ENCODE measurements around the gene SETBP1.

SETBP1 gene

DNA sequence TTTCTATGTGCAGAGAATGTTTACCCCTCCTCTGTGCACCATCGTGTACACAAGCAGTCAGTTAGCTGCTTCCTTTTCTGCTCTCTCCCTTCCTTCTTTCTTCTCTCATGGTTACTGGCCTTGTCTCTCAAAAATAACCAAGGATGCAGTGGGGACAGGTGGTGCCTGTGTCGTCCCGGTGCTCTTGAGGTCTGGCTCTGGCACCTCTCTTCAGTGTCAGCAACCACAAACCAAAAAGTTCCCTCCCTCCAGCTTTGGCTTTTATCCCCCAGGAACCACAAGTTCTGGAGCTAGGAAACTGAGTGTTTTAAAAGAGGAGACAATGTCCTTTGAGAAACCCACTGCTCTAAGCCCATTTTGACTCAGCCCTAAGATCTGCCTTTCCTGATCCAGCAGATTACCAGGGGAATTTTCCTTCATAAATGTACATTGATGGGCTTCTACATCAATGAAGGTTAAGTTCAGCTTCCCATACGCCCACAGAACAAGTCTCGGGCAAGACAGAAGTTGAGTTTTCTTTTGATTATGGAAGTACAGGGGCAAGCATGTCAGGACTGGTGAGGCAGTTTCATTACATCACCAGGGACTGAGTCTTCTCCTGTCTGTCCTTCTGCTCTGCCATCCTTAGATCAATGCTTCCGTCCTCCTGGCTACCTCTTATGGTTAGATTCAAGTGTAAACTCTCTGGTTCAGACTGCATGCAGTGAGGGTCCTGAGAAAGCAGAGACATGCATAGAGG lies 232.2 kb downstream of the SETBP1 start:
- H2AK5ac ChIP-seq (ENCODE audit: low read length, severe bottlenecking) = no peak overlapping the region
- no peak overlapping the region for H3K4me2 ChIP-seq (ENCODE audit: low read length, poor library complexity, severe bottlenecking)
- H3K14ac ChIP-seq (ENCODE audit: low read length in 2 of 2) = no peak overlapping the region

GRCh38 chr18:44914028-44914427 lies 233.3 kb downstream of the SETBP1 start:
- H2BK5ac ChIP-seq (ENCODE audit: low read depth, low read length, poor library complexity, severe bottlenecking) = no peak overlapping the region
- no peaks in the 10 kb centered on the region for H3K9me3 ChIP-seq (ENCODE audit: control insufficient read depth, low read length)
- H3K4me3 ChIP-seq (ENCODE audit: insufficient read depth in 1 of 2, low read depth in 1 of 2, low read length in 2 of 2) = no peak overlapping the region
- peaks cover 10% of the 10 kb centered on the region for H3K4me1 ChIP-seq (ENCODE audit: control insufficient read depth, insufficient read depth, low read depth, low read length)
- H3K27ac ChIP-seq (ENCODE audit: low read length, poor library complexity, severe bottlenecking) = no peak overlapping the region
- H2BK120ac ChIP-seq (ENCODE audit: low read depth, low read length) = no peak overlapping the region
- H2AFZ ChIP-seq (ENCODE audit: low read depth, low read length) = no peak overlapping the region
- WGBS = 93% methylated on average over 5 of the region's 5 CpGs
- no peak overlapping the region for H4K91ac ChIP-seq (ENCODE audit: low read length)
- DNase-seq = no peak
- H3K4me2 ChIP-seq (ENCODE audit: low read length, poor library complexity, severe bottlenecking) = no peak overlapping the region
- H3K36me3 ChIP-seq (ENCODE audit: control insufficient read depth in 1 of 2, insufficient read depth in 2 of 2, low read depth in 1 of 2, low read length in 2 of 2) = no peaks in the 10 kb centered on the region
- H3K4ac ChIP-seq (ENCODE audit: low read depth in 1 of 2, low read length in 2 of 2) = no peak overlapping the region
- H3K14ac ChIP-seq (ENCODE audit: low read length in 2 of 2) = no peak overlapping the region
- no peak overlapping the region for H2BK12ac ChIP-seq (ENCODE audit: low read length in 2 of 2)
- no peaks in the 10 kb centered on the region for H3K27me3 ChIP-seq (ENCODE audit: control insufficient read depth in 1 of 2, insufficient read depth in 1 of 2, low read length in 2 of 2)
- H2BK15ac ChIP-seq (ENCODE audit: low read depth, poor library complexity, severe bottlenecking) = no peak overlapping the region
- H4K8ac ChIP-seq (ENCODE audit: low read length) = no peak overlapping the region
- no peak overlapping the region for H3K18ac ChIP-seq (ENCODE audit: low read depth in 1 of 2, low read length in 2 of 2)
- H3K9ac ChIP-seq (ENCODE audit: low read length) = no peak overlapping the region
- no peak overlapping the region for H2AK5ac ChIP-seq (ENCODE audit: low read length, severe bottlenecking)
- H3K23ac ChIP-seq (ENCODE audit: low read length in 2 of 2) = no peak overlapping the region
- peaks cover 29% of the 10 kb centered on the region for H3K79me1 ChIP-seq (replicated peaks; ENCODE audit: low read length, poor library complexity, severe bottlenecking)

More for the DNA sequence above, 232.2 kb downstream of the SETBP1 start:
- Histone ChIP-seq H4K91ac (ENCODE audit: low read length) (no peak overlapping the region), H2BK12ac (ENCODE audit: low read length in 2 of 2) (no peak overlapping the region), H3K9me3 (ENCODE audit: control insufficient read depth, low read length) (no peaks in the 10 kb centered on the region), H3K27me3 (ENCODE audit: control insufficient read depth in 1 of 2, insufficient read depth in 1 of 2, low read length in 2 of 2) (no peaks in the 10 kb centered on the region), H2BK15ac (ENCODE audit: low read depth, poor library complexity, severe bottlenecking) (no peak overlapping the region), H2BK120ac (ENCODE audit: low read depth, low read length) (no peak overlapping the region), H3K23ac (ENCODE audit: low read length in 2 of 2) (no peak overlapping the region), H2BK5ac (ENCODE audit: low read depth, low read length, poor library complexity, severe bottlenecking) (no peak overlapping the region), H3K9ac (ENCODE audit: low read length) (no peak overlapping the region), H3K27ac (ENCODE audit: low read length, poor library complexity, severe bottlenecking) (no peak overlapping the region), H3K36me3 (ENCODE audit: control insufficient read depth in 1 of 2, insufficient read depth in 2 of 2, low read depth in 1 of 2, low read length in 2 of 2) (no peaks in the 10 kb centered on the region), H3K4ac (ENCODE audit: low read depth in 1 of 2, low read length in 2 of 2) (no peak overlapping the region), H3K4me3 (ENCODE audit: insufficient read depth in 1 of 2, low read depth in 1 of 2, low read length in 2 of 2) (no peak overlapping the region), H3K79me1 (replicated peaks; ENCODE audit: low read length, poor library complexity, severe bottlenecking) (peaks cover 25% of the 10 kb centered on the region), H3K18ac (ENCODE audit: low read depth in 1 of 2, low read length in 2 of 2) (no peak overlapping the region), H2AFZ (ENCODE audit: low read depth, low read length) (no peak overlapping the region), H4K8ac (ENCODE audit: low read length) (no peak overlapping the region), H3K4me1 (ENCODE audit: control insufficient read depth, insufficient read depth, low read depth, low read length) (peaks cover 9% of the 10 kb centered on the region)
- no peak for DNase-seq
- WGBS = 94% methylated on average over 4 of the region's 6 CpGs

GRCh38 chr18:44915213-44915612 lies 234.5 kb downstream of the SETBP1 start:
- H3K27ac ChIP-seq (ENCODE audit: low read length, poor library complexity, severe bottlenecking) = no peak overlapping the region
- H2BK5ac ChIP-seq (ENCODE audit: low read depth, low read length, poor library complexity, severe bottlenecking) = no peak overlapping the region
- H3K4ac ChIP-seq (ENCODE audit: low read depth in 1 of 2, low read length in 2 of 2) = no peak overlapping the region
- H2AK5ac ChIP-seq (ENCODE audit: low read length, severe bottlenecking) = no peak overlapping the region
- no peak overlapping the region for H4K8ac ChIP-seq (ENCODE audit: low read length)
- no peak overlapping the region for H3K4me2 ChIP-seq (ENCODE audit: low read length, poor library complexity, severe bottlenecking)
- H3K18ac ChIP-seq (ENCODE audit: low read depth in 1 of 2, low read length in 2 of 2) = no peak overlapping the region
- H3K4me3 ChIP-seq (ENCODE audit: insufficient read depth in 1 of 2, low read depth in 1 of 2, low read length in 2 of 2) = no peak overlapping the region
- H2BK12ac ChIP-seq (ENCODE audit: low read length in 2 of 2) = no peak overlapping the region
- no peaks in the 10 kb centered on the region for H3K36me3 ChIP-seq (ENCODE audit: control insufficient read depth in 1 of 2, insufficient read depth in 2 of 2, low read depth in 1 of 2, low read length in 2 of 2)
- H3K79me1 ChIP-seq (replicated peaks; ENCODE audit: low read length, poor library complexity, severe bottlenecking) = peaks cover 23% of the 10 kb centered on the region
- H4K91ac ChIP-seq (ENCODE audit: low read length) = no peak overlapping the region
- H2AFZ ChIP-seq (ENCODE audit: low read depth, low read length) = no peak overlapping the region
- no peak overlapping the region for H3K23ac ChIP-seq (ENCODE audit: low read length in 2 of 2)
- H2BK15ac ChIP-seq (ENCODE audit: low read depth, poor library complexity, severe bottlenecking) = no peak overlapping the region
- 100% methylated on average over 2 of the region's 2 CpGs for whole genome bisulfite sequencing
- H3K14ac ChIP-seq (ENCODE audit: low read length in 2 of 2) = no peak overlapping the region
- H3K9me3 ChIP-seq (ENCODE audit: control insufficient read depth, low read length) = no peaks in the 10 kb centered on the region
- H3K9ac ChIP-seq (ENCODE audit: low read length) = no peak overlapping the region
- no peaks in the 10 kb centered on the region for H3K27me3 ChIP-seq (ENCODE audit: control insufficient read depth in 1 of 2, insufficient read depth in 1 of 2, low read length in 2 of 2)
- H2BK120ac ChIP-seq (ENCODE audit: low read depth, low read length) = no peak overlapping the region
- peaks cover 9% of the 10 kb centered on the region for H3K4me1 ChIP-seq (ENCODE audit: control insufficient read depth, insufficient read depth, low read depth, low read length)
- DNase-seq = no peak

DNA sequence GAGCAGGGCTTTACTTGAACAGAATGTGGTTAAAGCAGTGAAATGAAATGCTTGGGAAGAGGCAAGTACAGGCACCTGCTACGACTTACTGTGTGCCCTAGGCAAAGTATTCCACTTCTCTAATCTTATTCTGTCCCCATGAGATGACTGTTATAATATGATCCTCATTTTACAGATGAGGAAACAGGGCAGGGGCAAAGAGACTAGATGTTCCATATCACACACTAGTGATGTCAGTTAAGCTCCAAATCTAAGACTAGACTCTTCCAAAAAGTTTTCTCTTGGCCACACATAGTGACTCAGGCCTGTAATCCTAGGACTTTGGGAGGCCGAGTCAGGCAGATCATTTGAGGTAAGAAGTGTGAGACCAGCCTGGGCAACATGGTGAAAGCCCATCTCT lies 235.0 kb downstream of the SETBP1 start:
- Histone ChIP-seq H3K4me2 (ENCODE audit: low read length, poor library complexity, severe bottlenecking) (no peak overlapping the region), H2BK15ac (ENCODE audit: low read depth, poor library complexity, severe bottlenecking) (no peak overlapping the region), H3K27ac (ENCODE audit: low read length, poor library complexity, severe bottlenecking) (no peak overlapping the region), H3K36me3 (ENCODE audit: control insufficient read depth in 1 of 2, insufficient read depth in 2 of 2, low read depth in 1 of 2, low read length in 2 of 2) (no peaks in the 10 kb centered on the region), H3K9me3 (ENCODE audit: control insufficient read depth, low read length) (no peaks in the 10 kb centered on the region), H2BK5ac (ENCODE audit: low read depth, low read length, poor library complexity, severe bottlenecking) (no peak overlapping the region), H2BK120ac (ENCODE audit: low read depth, low read length) (no peak overlapping the region), H3K23ac (ENCODE audit: low read length in 2 of 2) (no peak overlapping the region), H3K14ac (ENCODE audit: low read length in 2 of 2) (no peak overlapping the region), H2AK5ac (ENCODE audit: low read length, severe bottlenecking) (no peak overlapping the region), H3K18ac (ENCODE audit: low read depth in 1 of 2, low read length in 2 of 2) (no peak overlapping the region), H3K27me3 (ENCODE audit: control insufficient read depth in 1 of 2, insufficient read depth in 1 of 2, low read length in 2 of 2) (no peaks in the 10 kb centered on the region), H3K79me1 (replicated peaks; ENCODE audit: low read length, poor library complexity, severe bottlenecking) (peaks cover 24% of the 10 kb centered on the region), H3K9ac (ENCODE audit: low read length) (no peak overlapping the region), H3K4ac (ENCODE audit: low read depth in 1 of 2, low read length in 2 of 2) (no peak overlapping the region), H3K4me3 (ENCODE audit: insufficient read depth in 1 of 2, low read depth in 1 of 2, low read length in 2 of 2) (no peak overlapping the region), H2AFZ (ENCODE audit: low read depth, low read length) (no peak overlapping the region), H4K91ac (ENCODE audit: low read length) (no peak overlapping the region), H4K8ac (ENCODE audit: low read length) (no peak overlapping the region), H2BK12ac (ENCODE audit: low read length in 2 of 2) (no peak overlapping the region), H3K4me1 (ENCODE audit: control insufficient read depth, insufficient read depth, low read depth, low read length) (peaks cover 9% of the 10 kb centered on the region)
- 96% methylated on average over 1 of the region's 2 CpGs for WGBS
- DNase-seq = no peak
